Lower lobe of right lung (tissue), 2 donors: Measurements from ENCODE around the gene NOSTRIN. TPM values are rescaled to one million over a fixed set of nuclear protein-coding genes. Genes with fewer than 3 reads are reported as not detected.

Experiments used
- ATAC-seq, 2 donors: fragments of 200-7000 bp; cut with Tn5 transposase; one replicate each; pipeline ENCODE4 v1.9.1; 2020 to 2022; ENCODE audit warnings: mild to moderate bottlenecking in 2 of 2, moderate library complexity in 2 of 2
- DNase-seq: peaks from one replicate; pipeline ENCODE4 v3.0.0-alpha.2; 2020
- H3K27ac ChIP-seq: fragments of 200-600 bp; one replicate; pipeline ENCODE4 v1.8.0; 2022
- H3K27me3 ChIP-seq: fragments of 200-600 bp; one replicate; pipeline ENCODE4 v1.8.0; 2022; ENCODE audit warnings: low read depth
- H3K36me3 ChIP-seq: fragments of 200-600 bp; one replicate; pipeline ENCODE4 v1.8.0; 2022; ENCODE audit warnings: mild to moderate bottlenecking
- H3K4me1 ChIP-seq: fragments of 200-600 bp; one replicate; pipeline ENCODE4 v1.8.0; 2022
- H3K4me3 ChIP-seq: fragments of 200-600 bp; one replicate; pipeline ENCODE4 v1.8.0; 2022; ENCODE audit warnings: mild to moderate bottlenecking
- H3K9me3 ChIP-seq: fragments of 200-600 bp; one replicate; pipeline ENCODE4 v1.8.0; 2022
- intact Hi-C: fragments of 100-400 bp; cut with DNase I; formaldehyde crosslinking; loops from one replicate; pipeline ENCODE4 v1.11.0; 2022
- total RNA-seq: library from RNA; stranded (reverse); fragmentation: NEBNext Ultra II Directional; extraction: Animal tissue kit (Norgen Biotek cat#: 25700); gene quantifications from one replicate; pipeline ENCODE4 v1.2.1, GENCODE V29; 2021
- TF ChIP-seq, protein P1 (sequence below): fragments of 200-600 bp; IDR thresholded peaks from one replicate; pipeline ENCODE4 v1.8.0; 2022; ENCODE audit warnings: antibody characterized with exemption, mild to moderate bottlenecking
- donor health status: DM: no; HTN: yes; CAD: no; lungs with severe emphysema.

NOSTRIN gene
- total RNA-seq, 1 donor from 2014 or later: 45.2 TPM

DNA sequence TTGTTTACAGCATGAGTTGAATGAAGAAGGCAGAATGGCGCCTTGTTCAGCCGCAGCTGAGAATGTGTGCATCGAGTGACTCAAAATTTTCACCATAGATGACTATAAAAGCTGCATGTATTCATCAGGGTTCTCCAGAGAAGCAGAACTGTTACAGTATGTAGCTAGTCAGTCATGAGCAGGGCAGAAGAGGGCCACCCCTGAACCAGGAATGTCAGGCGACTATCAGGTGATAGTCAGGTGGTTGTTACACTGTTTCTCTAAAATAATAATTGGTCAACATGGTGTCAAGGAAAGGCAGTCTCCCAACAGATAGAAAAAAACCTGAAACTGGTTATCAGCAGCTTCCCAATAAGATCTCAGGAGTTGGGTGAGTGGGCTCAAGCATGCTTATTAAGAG lies 20.2 kb upstream of the NOSTRIN start:
- no peak for DNase-seq
- H3K36me3 ChIP-seq: no peaks in the 10 kb centered on the region
- no peaks in the 10 kb centered on the region for H3K9me3 ChIP-seq
- peaks cover 15% of the 10 kb centered on the region for H3K4me1 ChIP-seq
- no peaks in the 10 kb centered on the region for H3K27me3 ChIP-seq
- H3K4me3 ChIP-seq: no peak overlapping the region
- ATAC-seq: no peak
- no peak overlapping the region for H3K27ac ChIP-seq
- intact Hi-C loops: no loop called here
- TF ChIP-seq, protein P1, sequence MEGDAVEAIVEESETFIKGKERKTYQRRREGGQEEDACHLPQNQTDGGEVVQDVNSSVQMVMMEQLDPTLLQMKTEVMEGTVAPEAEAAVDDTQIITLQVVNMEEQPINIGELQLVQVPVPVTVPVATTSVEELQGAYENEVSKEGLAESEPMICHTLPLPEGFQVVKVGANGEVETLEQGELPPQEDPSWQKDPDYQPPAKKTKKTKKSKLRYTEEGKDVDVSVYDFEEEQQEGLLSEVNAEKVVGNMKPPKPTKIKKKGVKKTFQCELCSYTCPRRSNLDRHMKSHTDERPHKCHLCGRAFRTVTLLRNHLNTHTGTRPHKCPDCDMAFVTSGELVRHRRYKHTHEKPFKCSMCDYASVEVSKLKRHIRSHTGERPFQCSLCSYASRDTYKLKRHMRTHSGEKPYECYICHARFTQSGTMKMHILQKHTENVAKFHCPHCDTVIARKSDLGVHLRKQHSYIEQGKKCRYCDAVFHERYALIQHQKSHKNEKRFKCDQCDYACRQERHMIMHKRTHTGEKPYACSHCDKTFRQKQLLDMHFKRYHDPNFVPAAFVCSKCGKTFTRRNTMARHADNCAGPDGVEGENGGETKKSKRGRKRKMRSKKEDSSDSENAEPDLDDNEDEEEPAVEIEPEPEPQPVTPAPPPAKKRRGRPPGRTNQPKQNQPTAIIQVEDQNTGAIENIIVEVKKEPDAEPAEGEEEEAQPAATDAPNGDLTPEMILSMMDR: no peak

DNA sequence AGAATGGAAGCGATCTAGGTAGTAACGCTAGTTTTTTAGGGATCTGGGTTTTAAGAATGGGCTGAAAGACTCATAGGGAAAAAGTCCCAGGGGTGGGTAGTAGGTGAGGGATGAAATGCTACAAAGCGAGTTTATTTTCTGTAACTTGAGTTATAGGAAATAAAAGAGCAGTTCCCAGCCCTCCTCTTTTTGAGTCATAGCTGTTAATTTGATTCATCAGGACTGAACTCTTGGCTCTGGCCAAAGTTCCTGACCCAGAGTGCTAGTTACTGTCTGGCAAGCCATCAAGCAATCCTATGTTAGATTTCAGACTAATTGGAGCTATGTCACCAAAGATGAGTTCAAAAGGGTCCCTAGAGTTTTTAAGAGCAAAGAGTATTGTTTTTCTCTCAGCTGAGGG lies 17.4 kb upstream of the NOSTRIN start:
- DNase-seq: no peak
- Histone ChIP-seq H3K36me3 (no peaks in the 10 kb centered on the region), H3K27me3 (no peaks in the 10 kb centered on the region), H3K9me3 (no peaks in the 10 kb centered on the region), H3K4me1 (peaks cover 15% of the 10 kb centered on the region), H3K4me3 (no peak overlapping the region), H3K27ac (no peak overlapping the region)
- TF ChIP-seq, protein P1: no peak
- intact Hi-C loops: no loop called here
- no peak for ATAC-seq

DNA sequence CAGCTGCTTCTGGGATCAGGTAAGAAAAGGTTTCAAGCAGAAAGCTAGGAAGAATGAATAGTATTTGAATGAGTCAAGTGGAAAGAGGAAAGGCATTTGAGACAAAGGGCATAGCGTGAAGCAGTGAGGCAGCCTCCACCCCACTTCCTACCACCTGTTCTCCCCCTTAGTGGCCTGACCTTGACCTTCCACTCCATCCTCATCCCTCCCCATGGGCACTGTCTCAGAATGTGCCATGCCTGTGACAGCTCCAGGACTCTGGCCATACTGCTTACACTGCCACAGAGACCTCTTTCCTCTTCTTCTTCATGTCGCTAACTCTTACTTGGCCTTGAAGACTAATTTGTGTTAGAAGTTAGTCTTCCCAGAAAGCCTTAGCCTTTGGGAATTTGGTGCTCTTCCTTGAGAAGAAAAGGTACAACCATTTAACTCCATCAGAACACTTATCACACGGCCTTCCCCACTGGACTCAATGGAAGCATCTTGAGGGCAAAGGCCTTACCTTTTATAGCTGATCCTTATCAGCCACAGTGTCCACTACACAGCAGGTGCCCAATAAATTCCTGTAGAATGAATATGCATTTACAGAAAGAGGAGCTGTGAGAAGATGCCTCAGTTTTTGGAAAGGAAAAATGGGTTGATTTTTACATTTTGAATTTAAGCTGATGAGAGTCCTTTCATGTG lies 15.2 kb upstream of the NOSTRIN start:
- intact Hi-C loops: no loop called here
- Histone ChIP-seq H3K27ac (no peak overlapping the region), H3K9me3 (no peaks in the 10 kb centered on the region), H3K4me3 (no peak overlapping the region), H3K36me3 (no peaks in the 10 kb centered on the region), H3K27me3 (no peaks in the 10 kb centered on the region), H3K4me1 (no peaks in the 10 kb centered on the region)
- ATAC-seq (no peak), DNase-seq (no peak)
- TF ChIP-seq, protein P1: no peak

DNA sequence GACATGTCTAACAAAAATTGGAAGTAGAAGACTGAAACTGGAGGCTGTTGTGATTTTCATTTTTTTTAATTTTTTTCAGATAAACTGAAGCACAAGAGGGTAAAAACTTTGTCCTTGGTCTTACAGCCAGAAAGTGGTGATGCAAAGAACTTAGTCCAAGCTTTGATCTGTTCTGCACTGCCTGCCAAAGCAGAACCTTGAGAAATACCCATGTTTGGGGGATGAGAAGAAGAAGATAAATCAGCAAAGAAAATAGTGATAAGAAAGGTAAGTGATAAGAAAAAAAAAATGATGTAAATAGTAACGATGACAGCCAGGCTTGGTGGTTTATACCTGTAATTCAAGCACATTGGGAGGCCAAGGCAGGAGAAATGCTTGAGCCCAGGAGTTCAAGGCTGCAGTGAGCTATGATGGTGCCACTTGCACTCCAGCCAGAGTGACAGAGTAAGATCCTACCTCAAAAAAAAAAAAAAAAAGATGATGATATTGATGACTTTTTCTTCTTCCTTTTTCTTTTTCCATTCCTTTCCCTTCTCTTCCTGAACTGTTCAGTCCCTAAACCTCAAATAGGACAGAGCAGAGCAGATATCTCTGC lies 14.6 kb upstream of the NOSTRIN start:
- TF ChIP-seq, protein P1: no peak
- Histone ChIP-seq H3K27me3 (no peaks in the 10 kb centered on the region), H3K4me1 (no peaks in the 10 kb centered on the region), H3K27ac (no peak overlapping the region), H3K4me3 (no peak overlapping the region), H3K9me3 (no peaks in the 10 kb centered on the region), H3K36me3 (no peaks in the 10 kb centered on the region)
- ATAC-seq (no peak), DNase-seq (no peak)
- intact Hi-C loops: no loop called here

DNA sequence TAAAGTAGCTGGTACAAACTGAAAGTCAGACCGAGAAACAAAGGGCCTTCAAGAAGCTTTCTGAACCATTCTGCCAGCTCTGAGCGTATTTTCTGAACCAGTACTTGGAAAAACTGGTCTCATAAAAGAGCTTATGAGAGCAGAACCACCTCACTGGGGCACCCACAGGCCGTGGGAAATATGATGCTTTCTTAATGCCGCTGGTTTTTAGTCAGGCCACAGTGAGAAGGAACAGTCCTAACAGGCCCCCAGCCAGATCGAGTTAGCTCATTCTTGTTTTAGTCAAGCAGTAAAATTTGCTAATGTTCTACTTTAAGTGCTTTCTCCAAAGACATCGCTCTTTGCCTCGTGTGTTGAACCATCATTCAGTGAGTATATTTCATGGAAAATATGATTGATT lies 12.7 kb upstream of the NOSTRIN start:
- no peaks in the 10 kb centered on the region for H3K4me1 ChIP-seq
- H3K9me3 ChIP-seq: no peaks in the 10 kb centered on the region
- TF ChIP-seq, protein P1: no peak
- no peak overlapping the region for H3K4me3 ChIP-seq
- no peak for DNase-seq
- intact Hi-C loops: no loop called here
- H3K27ac ChIP-seq: no peak overlapping the region
- no peaks in the 10 kb centered on the region for H3K27me3 ChIP-seq
- H3K36me3 ChIP-seq: no peaks in the 10 kb centered on the region
- ATAC-seq: no peak
